ENCODE results near the gene SEC31B. TPM values are rescaled to one million over a fixed set of nuclear protein-coding genes. Genes with fewer than 3 reads are reported as not detected.

SEC31B gene
- total and polyA plus RNA-seq, 2 donors: 10.5 to 70.7 TPM

DNA sequence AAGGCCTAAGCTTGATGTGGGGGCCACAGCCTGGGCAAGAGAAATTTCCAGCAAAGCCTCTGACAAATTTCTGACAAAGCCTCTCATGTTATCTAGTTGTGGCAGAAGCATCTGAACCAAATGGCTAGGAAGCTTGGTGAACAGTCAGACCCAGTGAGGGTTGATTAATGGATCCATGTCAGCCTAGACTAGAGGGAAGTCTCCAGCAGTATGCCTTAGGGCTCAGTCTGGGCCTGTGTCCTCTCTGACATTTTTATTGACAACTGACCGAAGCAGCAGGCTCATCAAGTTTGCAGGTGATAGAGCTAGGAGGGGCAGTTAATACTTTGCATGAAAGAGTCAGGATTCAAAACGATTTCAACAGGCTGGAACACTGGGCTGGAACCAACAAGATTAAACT, 41.3 kb upstream of the SEC31B start:
- Histone ChIP-seq H3K9me3 (ENCODE audit: control insufficient read depth in 2 of 2, insufficient read depth in 1 of 2, low read length in 1 of 2) (no peaks in the 10 kb centered on the region), H3K27ac (ENCODE audit: low read depth in 1 of 2, low read length in 1 of 2) (no peak overlapping the region), H3K36me3 (ENCODE audit: control insufficient read depth in 2 of 2, insufficient read depth in 2 of 2, low read length in 1 of 2) (peaks cover 0 to under 1% of the 10 kb centered on the region in 2 donors), H3K27me3 (ENCODE audit: control insufficient read depth in 2 of 2, insufficient read depth in 1 of 2, low read length in 1 of 2) (peaks cover 11 to 49% of the 10 kb centered on the region in 2 donors), H3K4me3 (ENCODE audit: low read length in 2 of 2) (no peak overlapping the region), H3K4me1 (ENCODE audit: control insufficient read depth in 2 of 2, insufficient read depth in 2 of 2, low read length in 2 of 2) (peaks cover 12 to 23% of the 10 kb centered on the region in 2 donors)
- DNase-seq (ENCODE audit: low read depth in 6 of 9, low spot score in 9 of 9): no peak
- 81% methylated on average over 2 of the region's 2 CpGs for WGBS

DNA sequence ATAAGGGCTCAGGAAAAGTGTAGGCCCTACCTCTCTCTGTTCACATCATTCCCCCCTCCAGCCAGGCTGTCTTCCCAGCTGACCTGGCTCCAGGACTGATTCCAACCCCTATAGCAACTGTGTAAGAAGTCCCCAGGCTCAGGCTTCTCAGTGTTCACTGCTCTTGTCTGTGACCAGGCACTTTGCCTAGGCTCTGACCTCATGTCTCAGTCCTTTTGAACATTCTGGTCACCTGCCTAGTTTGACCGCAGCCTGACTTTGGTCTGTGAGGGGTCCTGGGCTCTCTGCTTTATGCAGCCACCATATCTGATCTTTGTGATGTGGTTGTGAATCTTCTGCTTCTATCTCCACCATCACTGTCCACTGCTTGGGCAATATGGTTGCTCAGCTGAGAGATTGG, 40.6 kb upstream of the SEC31B start:
- H3K9me3 ChIP-seq (ENCODE audit: control insufficient read depth in 2 of 2, insufficient read depth in 1 of 2, low read length in 1 of 2): no peaks in the 10 kb centered on the region
- no peak overlapping the region for H3K27ac ChIP-seq (ENCODE audit: low read depth in 1 of 2, low read length in 1 of 2)
- DNase-seq (ENCODE audit: low read depth in 6 of 9, low spot score in 9 of 9): no peak
- H3K36me3 ChIP-seq (ENCODE audit: control insufficient read depth in 2 of 2, insufficient read depth in 2 of 2, low read length in 1 of 2): peaks cover 0 to 8% of the 10 kb centered on the region in 2 donors
- peaks cover 7 to 43% of the 10 kb centered on the region in 2 donors for H3K27me3 ChIP-seq (ENCODE audit: control insufficient read depth in 2 of 2, insufficient read depth in 1 of 2, low read length in 1 of 2)
- peaks cover 12 to 23% of the 10 kb centered on the region in 2 donors for H3K4me1 ChIP-seq (ENCODE audit: control insufficient read depth in 2 of 2, insufficient read depth in 2 of 2, low read length in 2 of 2)
- WGBS: 98% methylated on average over 1 of the region's 1 CpG
- H3K4me3 ChIP-seq (ENCODE audit: low read length in 2 of 2): no peak overlapping the region

DNA sequence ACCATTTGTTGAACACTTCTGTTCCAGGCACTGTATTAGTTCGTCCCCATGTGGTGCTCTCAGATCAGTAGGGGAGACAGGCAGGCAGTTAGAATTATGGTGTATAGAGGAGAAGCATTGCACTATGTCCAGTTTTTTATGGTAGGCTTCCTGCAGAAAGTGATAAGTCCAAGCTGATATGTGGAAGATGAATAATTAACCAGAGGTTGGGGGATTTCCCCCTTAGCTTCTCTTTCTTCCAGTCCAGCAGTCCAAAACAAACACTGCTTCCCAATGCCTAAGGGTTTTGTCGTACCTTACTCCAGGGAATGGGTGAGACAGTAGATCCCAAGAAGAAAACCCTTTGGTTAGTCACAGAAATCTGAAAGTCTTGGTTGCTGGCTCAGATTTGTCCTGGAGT, 35.2 kb upstream of the SEC31B start:
- no peak for DNase-seq (ENCODE audit: low read depth in 6 of 9, low spot score in 9 of 9)
- Histone ChIP-seq H3K36me3 (ENCODE audit: control insufficient read depth in 2 of 2, insufficient read depth in 2 of 2, low read length in 1 of 2) (peaks cover 16 to 24% of the 10 kb centered on the region in 2 donors), H3K27me3 (ENCODE audit: control insufficient read depth in 2 of 2, insufficient read depth in 1 of 2, low read length in 1 of 2) (no peaks in the 10 kb centered on the region), H3K4me3 (ENCODE audit: low read length in 2 of 2) (no peak overlapping the region), H3K4me1 (ENCODE audit: control insufficient read depth in 2 of 2, insufficient read depth in 2 of 2, low read length in 2 of 2) (peaks cover 0 to 19% of the 10 kb centered on the region in 2 donors), H3K9me3 (ENCODE audit: control insufficient read depth in 2 of 2, insufficient read depth in 1 of 2, low read length in 1 of 2) (no peaks in the 10 kb centered on the region), H3K27ac (ENCODE audit: low read depth in 1 of 2, low read length in 1 of 2) (no peak overlapping the region)
- 95% methylated on average over 2 of the region's 2 CpGs for WGBS

DNA sequence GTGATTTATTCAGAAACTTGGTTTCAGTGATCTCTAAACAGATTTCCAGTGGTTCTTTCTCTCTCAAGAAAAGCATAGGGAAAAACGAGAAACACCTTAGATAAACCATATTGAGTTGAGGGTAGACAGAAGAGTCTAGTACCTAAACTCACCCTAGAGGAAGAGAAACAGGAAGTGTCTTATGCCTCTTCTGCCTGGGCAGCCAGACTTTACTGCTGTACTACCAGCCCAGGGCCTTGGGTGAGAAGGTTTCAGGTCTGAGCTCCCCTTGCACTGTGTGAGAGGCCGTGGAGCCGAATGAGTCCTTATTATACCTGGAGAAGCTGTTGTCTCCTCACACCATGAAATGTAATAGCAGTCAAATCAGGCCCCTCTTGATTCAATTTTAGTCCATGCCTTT, 34.3 kb upstream of the SEC31B start:
- 97% methylated on average over 3 of the region's 3 CpGs for WGBS
- Histone ChIP-seq H3K36me3 (ENCODE audit: control insufficient read depth in 2 of 2, insufficient read depth in 2 of 2, low read length in 1 of 2) (peaks cover 26 to 34% of the 10 kb centered on the region in 2 donors), H3K27me3 (ENCODE audit: control insufficient read depth in 2 of 2, insufficient read depth in 1 of 2, low read length in 1 of 2) (no peaks in the 10 kb centered on the region), H3K27ac (ENCODE audit: low read depth in 1 of 2, low read length in 1 of 2) (no peak overlapping the region), H3K4me1 (ENCODE audit: control insufficient read depth in 2 of 2, insufficient read depth in 2 of 2, low read length in 2 of 2) (peaks cover 0 to 19% of the 10 kb centered on the region in 2 donors), H3K9me3 (ENCODE audit: control insufficient read depth in 2 of 2, insufficient read depth in 1 of 2, low read length in 1 of 2) (no peaks in the 10 kb centered on the region), H3K4me3 (ENCODE audit: low read length in 2 of 2) (no peak overlapping the region)
- no peak for DNase-seq (ENCODE audit: low read depth in 6 of 9, low spot score in 9 of 9)

DNA sequence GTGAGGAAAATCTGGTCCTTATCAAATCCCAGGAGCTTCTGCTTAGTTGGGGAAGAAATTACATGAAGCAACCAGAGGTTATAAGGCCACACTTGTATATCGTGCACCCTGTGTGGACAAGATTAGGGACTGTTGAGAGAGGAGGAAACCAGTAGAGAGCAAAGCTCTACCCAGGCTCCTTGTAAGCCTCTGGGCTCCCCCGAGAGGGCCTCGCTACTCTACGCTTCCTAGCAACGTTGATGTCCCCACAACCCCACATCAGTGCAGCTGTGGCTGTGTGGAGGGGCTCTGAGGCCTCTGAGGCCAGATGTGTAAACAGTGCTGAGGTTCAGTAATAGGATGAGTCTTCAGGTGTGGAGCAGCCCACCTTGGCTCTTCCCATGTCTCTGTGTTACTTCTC, 32.1 kb upstream of the SEC31B start:
- DNase-seq (ENCODE audit: low read depth in 6 of 9, low spot score in 9 of 9): peak in 4 of 9 donors; percentile 27 to 68 (median 34)
- WGBS: 78% methylated on average over 5 of the region's 5 CpGs
- Histone ChIP-seq H3K4me3 (ENCODE audit: low read length in 2 of 2) (no peak overlapping the region), H3K36me3 (ENCODE audit: control insufficient read depth in 2 of 2, insufficient read depth in 2 of 2, low read length in 1 of 2) (peaks cover 48 to 55% of the 10 kb centered on the region in 2 donors), H3K27me3 (ENCODE audit: control insufficient read depth in 2 of 2, insufficient read depth in 1 of 2, low read length in 1 of 2) (no peaks in the 10 kb centered on the region), H3K9me3 (ENCODE audit: control insufficient read depth in 2 of 2, insufficient read depth in 1 of 2, low read length in 1 of 2) (no peaks in the 10 kb centered on the region), H3K27ac (ENCODE audit: low read depth in 1 of 2, low read length in 1 of 2) (no peak overlapping the region), H3K4me1 (ENCODE audit: control insufficient read depth in 2 of 2, insufficient read depth in 2 of 2, low read length in 2 of 2) (peaks cover 0 to 19% of the 10 kb centered on the region in 2 donors)

DNA sequence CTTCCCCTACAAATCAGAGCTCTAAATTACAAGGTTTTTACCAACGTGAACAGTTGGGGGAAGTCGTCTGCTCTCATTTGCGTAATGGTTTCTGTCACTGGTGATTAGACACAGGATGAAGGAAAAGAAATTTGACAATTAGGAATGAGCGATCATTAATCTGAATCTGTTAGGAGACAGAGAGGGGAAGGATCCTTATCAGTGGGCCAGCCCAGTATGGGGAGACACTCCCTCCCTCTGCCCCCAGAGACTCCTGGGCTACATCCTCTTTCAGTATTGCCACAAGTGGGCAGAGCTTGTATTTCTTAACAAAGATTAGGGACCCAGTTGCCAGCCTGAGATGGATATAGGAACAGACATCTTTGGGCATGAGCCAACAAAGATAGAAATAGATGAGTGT, 31.5 kb upstream of the SEC31B start:
- Histone ChIP-seq H3K36me3 (ENCODE audit: control insufficient read depth in 2 of 2, insufficient read depth in 2 of 2, low read length in 1 of 2) (peaks cover 52 to 60% of the 10 kb centered on the region in 2 donors), H3K4me1 (ENCODE audit: control insufficient read depth in 2 of 2, insufficient read depth in 2 of 2, low read length in 2 of 2) (peaks cover 0 to 19% of the 10 kb centered on the region in 2 donors), H3K4me3 (ENCODE audit: low read length in 2 of 2) (no peak overlapping the region), H3K27ac (ENCODE audit: low read depth in 1 of 2, low read length in 1 of 2) (no peak overlapping the region), H3K27me3 (ENCODE audit: control insufficient read depth in 2 of 2, insufficient read depth in 1 of 2, low read length in 1 of 2) (no peaks in the 10 kb centered on the region), H3K9me3 (ENCODE audit: control insufficient read depth in 2 of 2, insufficient read depth in 1 of 2, low read length in 1 of 2) (no peaks in the 10 kb centered on the region)
- WGBS: 93% methylated on average over 4 of the region's 4 CpGs
- DNase-seq (ENCODE audit: low read depth in 6 of 9, low spot score in 9 of 9): no peak

DNA sequence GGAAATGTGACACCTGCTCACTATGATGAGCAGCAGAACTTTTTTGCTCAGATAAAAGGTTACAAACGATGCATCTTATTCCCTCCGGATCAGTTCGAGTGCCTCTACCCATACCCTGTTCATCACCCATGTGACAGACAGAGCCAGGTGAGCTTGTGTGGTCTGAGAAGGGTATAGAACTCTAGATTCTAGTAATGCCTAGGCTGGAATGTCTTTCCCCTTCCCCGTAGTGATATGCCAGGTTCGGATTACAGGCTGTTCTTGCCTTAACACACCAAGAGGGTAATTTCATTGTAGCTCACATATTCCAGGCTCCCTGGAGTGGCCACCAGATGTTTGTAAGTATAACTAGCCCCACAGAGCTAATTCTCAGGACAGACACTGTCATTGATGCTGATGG, 25.3 kb upstream of the SEC31B start:
- WGBS: 98% methylated on average over 5 of the region's 5 CpGs
- H3K9me3 ChIP-seq (ENCODE audit: control insufficient read depth in 2 of 2, insufficient read depth in 1 of 2, low read length in 1 of 2): no peaks in the 10 kb centered on the region
- H3K27ac ChIP-seq (ENCODE audit: low read depth in 1 of 2, low read length in 1 of 2): no peak overlapping the region
- no peak for DNase-seq (ENCODE audit: low read depth in 6 of 9, low spot score in 9 of 9)
- no peaks in the 10 kb centered on the region for H3K4me1 ChIP-seq (ENCODE audit: control insufficient read depth in 2 of 2, insufficient read depth in 2 of 2, low read length in 2 of 2)
- no peak overlapping the region for H3K4me3 ChIP-seq (ENCODE audit: low read length in 2 of 2)
- no peaks in the 10 kb centered on the region for H3K27me3 ChIP-seq (ENCODE audit: control insufficient read depth in 2 of 2, insufficient read depth in 1 of 2, low read length in 1 of 2)
- peaks cover 84 to 96% of the 10 kb centered on the region in 2 donors for H3K36me3 ChIP-seq (ENCODE audit: control insufficient read depth in 2 of 2, insufficient read depth in 2 of 2, low read length in 1 of 2)

DNA sequence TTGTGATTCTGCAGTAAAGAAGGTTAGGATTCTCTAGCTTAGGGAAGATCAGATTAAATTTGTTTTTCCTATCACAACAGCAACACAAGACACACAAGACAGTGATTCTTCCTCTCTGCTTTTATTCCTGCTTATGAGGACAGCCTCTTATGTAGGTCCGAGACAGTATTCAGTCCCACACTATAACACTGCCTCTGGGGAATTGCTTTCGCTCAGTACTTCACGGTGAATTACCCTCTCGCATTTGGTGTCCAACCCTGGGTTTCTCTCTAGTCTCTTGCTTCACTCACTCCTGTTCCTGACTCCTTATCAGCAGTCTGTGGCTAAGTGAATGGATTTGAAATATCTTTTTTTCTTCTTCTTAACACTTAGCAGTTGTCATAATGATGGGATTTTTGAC, 17.8 kb upstream of the SEC31B start:
- Histone ChIP-seq H3K27me3 (ENCODE audit: control insufficient read depth in 2 of 2, insufficient read depth in 1 of 2, low read length in 1 of 2) (no peaks in the 10 kb centered on the region), H3K27ac (ENCODE audit: low read depth in 1 of 2, low read length in 1 of 2) (no peak overlapping the region), H3K4me3 (ENCODE audit: low read length in 2 of 2) (no peak overlapping the region), H3K36me3 (ENCODE audit: control insufficient read depth in 2 of 2, insufficient read depth in 2 of 2, low read length in 1 of 2) (peaks cover 29 to 39% of the 10 kb centered on the region in 2 donors), H3K9me3 (ENCODE audit: control insufficient read depth in 2 of 2, insufficient read depth in 1 of 2, low read length in 1 of 2) (no peaks in the 10 kb centered on the region), H3K4me1 (ENCODE audit: control insufficient read depth in 2 of 2, insufficient read depth in 2 of 2, low read length in 2 of 2) (peaks cover 23 to 26% of the 10 kb centered on the region in 2 donors)
- over 99% methylated on average over 4 of the region's 4 CpGs for WGBS
- no peak for DNase-seq (ENCODE audit: low read depth in 6 of 9, low spot score in 9 of 9)

DNA sequence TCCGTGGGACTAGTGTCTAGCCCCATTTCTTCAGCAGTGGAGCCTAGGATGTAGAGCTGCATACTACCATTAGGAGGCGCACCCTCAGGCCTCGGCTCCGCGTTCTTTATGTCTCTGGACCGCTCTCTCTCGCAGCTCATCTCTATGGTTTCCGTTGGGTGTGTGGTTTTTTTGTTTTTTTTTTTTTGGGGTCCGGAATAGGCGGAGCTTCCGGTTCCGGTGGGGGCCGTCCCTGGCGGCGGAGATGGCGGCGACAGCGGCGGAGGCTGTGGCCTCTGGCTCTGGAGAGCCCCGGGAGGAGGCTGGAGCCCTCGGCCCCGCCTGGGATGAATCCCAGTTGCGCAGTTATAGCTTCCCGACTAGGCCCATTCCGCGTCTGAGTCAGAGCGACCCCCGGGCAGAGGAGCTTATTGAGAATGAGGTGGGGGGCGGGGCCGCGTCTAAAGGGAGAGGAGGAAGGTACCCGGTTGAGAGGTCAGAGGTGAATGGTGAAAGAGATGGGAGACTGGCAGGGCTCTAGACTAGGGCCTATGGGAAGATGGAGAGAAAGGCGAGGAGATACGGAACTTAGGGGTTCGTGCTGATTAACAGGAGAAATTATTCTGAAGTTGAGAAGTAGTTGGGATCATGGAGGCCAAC, 16.2 kb upstream of the SEC31B start, which contains the start of gene HIF1AN:
Gene HIF1AN (plus strand): TSS at position 229 of the 639 bp plus-strand sequence. CDS start 16 bp downstream, at position 245.
- H3K4me1 ChIP-seq (ENCODE audit: control insufficient read depth in 2 of 2, insufficient read depth in 2 of 2, low read length in 2 of 2): peaks cover 23 to 26% of the 10 kb centered on the region in 2 donors
- under 1% methylated on average over 35 of the region's 35 CpGs for WGBS
- peaks cover 20 to 26% of the 10 kb centered on the region in 2 donors for H3K36me3 ChIP-seq (ENCODE audit: control insufficient read depth in 2 of 2, insufficient read depth in 2 of 2, low read length in 1 of 2)
- peak within 1 kb of the TSS; percentile 76 to 81 for H3K4me3 ChIP-seq (ENCODE audit: low read length in 2 of 2)
- peak; percentile 84 to 98 (median 93) for DNase-seq (ENCODE audit: low read depth in 6 of 9, low spot score in 9 of 9)
- no peaks in the 10 kb centered on the region for H3K9me3 ChIP-seq (ENCODE audit: control insufficient read depth in 2 of 2, insufficient read depth in 1 of 2, low read length in 1 of 2)
- H3K27ac ChIP-seq (ENCODE audit: low read depth in 1 of 2, low read length in 1 of 2): peak within 1 kb of the TSS; percentile 36 to 80
- no peaks in the 10 kb centered on the region for H3K27me3 ChIP-seq (ENCODE audit: control insufficient read depth in 2 of 2, insufficient read depth in 1 of 2, low read length in 1 of 2)
